Liver (tissue), 9 donors: ENCODE measurements around the gene CCNB1IP1. TPM values are rescaled to one million over a fixed set of nuclear protein-coding genes. Genes with fewer than 3 reads are reported as not detected.

Source experiments
- DNase-seq: peaks from one replicate; pipeline ENCODE4 v3.0.0-alpha.2; 2017; ENCODE audit warnings: low spot score
- H3K27ac ChIP-seq, 2 donors: one replicate each; pipeline ENCODE4 v1.7.0; 2013; ENCODE audit warnings: inconsistent platforms in 2 of 2, low read length in 2 of 2, control low read depth in 1 of 2, low read depth in 1 of 2, mild to moderate bottlenecking in 1 of 2
- H3K27me3 ChIP-seq, 4 donors: one replicate each; pipeline versions ENCODE4 v1.6.1 to v1.7.0; 2013; ENCODE audit warnings: low read length in 3 of 4, inconsistent platforms in 1 of 4, mild to moderate bottlenecking in 1 of 4, moderate library complexity in 1 of 4; ENCODE audit not compliant: control insufficient read depth in 4 of 4, insufficient read depth in 4 of 4
- H3K36me3 ChIP-seq, 4 donors: one replicate each; pipeline versions ENCODE4 v1.6.1 to v1.7.0; 2013; ENCODE audit warnings: low read length in 3 of 4, mild to moderate bottlenecking in 3 of 4, low read depth in 1 of 4, moderate library complexity in 1 of 4; ENCODE audit not compliant: control insufficient read depth in 4 of 4, insufficient read depth in 3 of 4
- H3K4me1 ChIP-seq, 4 donors: one replicate each; pipeline versions ENCODE4 v1.6.1 to v1.7.0; 2013; ENCODE audit warnings: low read length in 3 of 4, mild to moderate bottlenecking in 3 of 4, moderate library complexity in 1 of 4; ENCODE audit not compliant: control insufficient read depth in 4 of 4, insufficient read depth in 4 of 4
- H3K4me3 ChIP-seq, 3 donors: one replicate each; pipeline versions ENCODE4 v1.6.1 to v1.7.0; 2013; ENCODE audit warnings: low read length in 3 of 3, control low read depth in 1 of 3, low read depth in 1 of 3, mild to moderate bottlenecking in 1 of 3
- H3K9ac ChIP-seq, 2 donors: one replicate each; pipeline ENCODE4 v1.7.0; 2013; ENCODE audit warnings: low read length in 2 of 2, mild to moderate bottlenecking in 2 of 2, moderate library complexity in 2 of 2, control low read depth in 1 of 2, low read depth in 1 of 2
- H3K9me3 ChIP-seq, 4 donors: one replicate each; pipeline versions ENCODE4 v1.6.1 to v1.7.0; 2013; ENCODE audit warnings: low read length in 3 of 4; ENCODE audit not compliant: control insufficient read depth in 4 of 4
- FOXA2 ChIP-seq: IDR thresholded peaks from 2 replicates; pipeline ENCODE4 v1.6.1; 2016; ENCODE audit warnings: antibody characterized with exemption
- GABPA ChIP-seq, 2 donors: IDR thresholded peaks in 1 of 2; conservative IDR thresholded peaks in 1 of 2; 2 replicates each; pipeline ENCODE4 v1.6.1; 2016; ENCODE audit warnings: antibody characterized with exemption in 2 of 2, mild to moderate bottlenecking in 1 of 2, moderate library complexity in 1 of 2
- HNF4A ChIP-seq, 2 donors: conservative IDR thresholded peaks; 2 replicates each; pipeline ENCODE4 v1.6.1; 2016; ENCODE audit warnings: antibody characterized with exemption in 2 of 2, mild to moderate bottlenecking in 2 of 2
- HNF4G ChIP-seq: IDR thresholded peaks from 2 replicates; pipeline ENCODE4 v1.6.1; 2016; ENCODE audit warnings: antibody characterized with exemption
- JUND ChIP-seq, 2 donors: IDR thresholded peaks; 2 replicates each; pipeline ENCODE4 v1.6.1; 2016; ENCODE audit warnings: antibody characterized with exemption in 2 of 2
- NR2F2 ChIP-seq: IDR thresholded peaks from 2 replicates; pipeline ENCODE4 v1.6.1; 2016; ENCODE audit warnings: antibody characterized with exemption
- RXRA ChIP-seq, 2 donors: IDR thresholded peaks; 2 replicates each; pipeline ENCODE4 v1.6.1; 2017 to 2018; ENCODE audit warnings: antibody characterized with exemption in 2 of 2, mild to moderate bottlenecking in 1 of 2
- SP1 ChIP-seq: IDR thresholded peaks from 2 replicates; pipeline ENCODE4 v1.6.1; 2018; ENCODE audit warnings: antibody characterized with exemption, mild to moderate bottlenecking
- TAF1 ChIP-seq: conservative IDR thresholded peaks from 2 replicates; pipeline ENCODE4 v1.6.1; 2016; ENCODE audit warnings: antibody characterized with exemption, mild to moderate bottlenecking
- YY1 ChIP-seq: IDR thresholded peaks from 2 replicates; pipeline ENCODE4 v1.6.1; 2016; ENCODE audit warnings: antibody characterized with exemption, mild to moderate bottlenecking
- WGBS: extraction: QIAGEN DNeasy Blood & Tissue Kit; methylation state at CpG from one replicate; pipeline ENCODE4 v1.1.7; 2013; 5-methylcytosine and 5-hydroxymethylcytosine counted together
- polyA plus RNA-seq, 2 donors: library from polyadenylated mRNA; stranded (reverse) in 1 of 2; unstranded in 1 of 2; fragments of 200-250 nt in 1 of 2; fragments of >200 nt in 1 of 2; fragmentation: Nextera tagmentation in 1 of 2; extraction: Ambion mirVana in 1 of 2; gene quantifications; one replicate each; pipeline versions ENCODE4 v1.2.1 to v1.2.3, GENCODE V29; 2013 to 2015
- total RNA-seq, 2 donors: library from RNA; depleted of rRNA; stranded (reverse); fragments of >200 nt; gene quantifications; one replicate each; pipeline ENCODE4 v1.2.3, GENCODE V29; 2014
- TF ChIP-seq, protein P1 (sequence below): IDR thresholded peaks from 2 replicates; pipeline ENCODE4 v1.6.1; 2016; ENCODE audit warnings: antibody characterized with exemption, mild to moderate bottlenecking
- TF ChIP-seq, protein P2 (sequence below): IDR thresholded peaks from 2 replicates; pipeline ENCODE4 v1.6.1; 2016; ENCODE audit warnings: antibody characterized with exemption
- TF ChIP-seq, protein P3 (sequence below): IDR thresholded peaks from 2 replicates; pipeline ENCODE4 v1.6.1; 2016; ENCODE audit warnings: antibody characterized with exemption
- TF ChIP-seq, protein P4 (sequence below): IDR thresholded peaks from 2 replicates; pipeline ENCODE4 v1.6.1; 2016; ENCODE audit warnings: antibody characterized with exemption
- donor health status: healthy.
- donor health status: healthy.
- donor health status: healthy.
- donor health status: healthy.
- donor health status: healthy.

Gene CCNB1IP1
- total and polyA plus RNA-seq, 4 donors: 14.5 to 31.0 (median 15.7) TPM

DNA sequence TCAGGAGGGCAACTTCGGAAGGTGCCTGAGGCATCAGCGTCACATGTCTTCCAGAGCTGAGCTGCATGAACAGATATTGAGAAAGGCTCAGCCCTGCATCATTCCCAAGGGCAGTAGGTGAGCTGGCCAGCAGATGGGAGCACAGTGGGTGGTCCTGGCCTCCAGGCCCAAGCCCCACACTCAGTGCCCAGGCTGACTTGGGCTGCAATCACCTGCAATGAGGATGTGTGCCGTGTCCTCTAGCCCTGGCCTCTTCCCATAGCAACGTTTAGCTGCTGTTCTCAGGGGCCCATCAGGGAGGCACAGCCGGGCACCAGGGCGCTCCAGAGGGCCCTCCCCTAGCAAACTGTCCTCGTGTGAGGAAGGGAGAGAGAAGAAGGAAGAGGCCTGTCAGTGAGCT, 48.3 kb upstream of the CCNB1IP1 start (continued):
- TF ChIP-seq, protein P1, sequence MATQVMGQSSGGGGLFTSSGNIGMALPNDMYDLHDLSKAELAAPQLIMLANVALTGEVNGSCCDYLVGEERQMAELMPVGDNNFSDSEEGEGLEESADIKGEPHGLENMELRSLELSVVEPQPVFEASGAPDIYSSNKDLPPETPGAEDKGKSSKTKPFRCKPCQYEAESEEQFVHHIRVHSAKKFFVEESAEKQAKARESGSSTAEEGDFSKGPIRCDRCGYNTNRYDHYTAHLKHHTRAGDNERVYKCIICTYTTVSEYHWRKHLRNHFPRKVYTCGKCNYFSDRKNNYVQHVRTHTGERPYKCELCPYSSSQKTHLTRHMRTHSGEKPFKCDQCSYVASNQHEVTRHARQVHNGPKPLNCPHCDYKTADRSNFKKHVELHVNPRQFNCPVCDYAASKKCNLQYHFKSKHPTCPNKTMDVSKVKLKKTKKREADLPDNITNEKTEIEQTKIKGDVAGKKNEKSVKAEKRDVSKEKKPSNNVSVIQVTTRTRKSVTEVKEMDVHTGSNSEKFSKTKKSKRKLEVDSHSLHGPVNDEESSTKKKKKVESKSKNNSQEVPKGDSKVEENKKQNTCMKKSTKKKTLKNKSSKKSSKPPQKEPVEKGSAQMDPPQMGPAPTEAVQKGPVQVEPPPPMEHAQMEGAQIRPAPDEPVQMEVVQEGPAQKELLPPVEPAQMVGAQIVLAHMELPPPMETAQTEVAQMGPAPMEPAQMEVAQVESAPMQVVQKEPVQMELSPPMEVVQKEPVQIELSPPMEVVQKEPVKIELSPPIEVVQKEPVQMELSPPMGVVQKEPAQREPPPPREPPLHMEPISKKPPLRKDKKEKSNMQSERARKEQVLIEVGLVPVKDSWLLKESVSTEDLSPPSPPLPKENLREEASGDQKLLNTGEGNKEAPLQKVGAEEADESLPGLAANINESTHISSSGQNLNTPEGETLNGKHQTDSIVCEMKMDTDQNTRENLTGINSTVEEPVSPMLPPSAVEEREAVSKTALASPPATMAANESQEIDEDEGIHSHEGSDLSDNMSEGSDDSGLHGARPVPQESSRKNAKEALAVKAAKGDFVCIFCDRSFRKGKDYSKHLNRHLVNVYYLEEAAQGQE: no peak
- TF ChIP-seq YY1 (no peak), NR2F2 (no peak)

DNA sequence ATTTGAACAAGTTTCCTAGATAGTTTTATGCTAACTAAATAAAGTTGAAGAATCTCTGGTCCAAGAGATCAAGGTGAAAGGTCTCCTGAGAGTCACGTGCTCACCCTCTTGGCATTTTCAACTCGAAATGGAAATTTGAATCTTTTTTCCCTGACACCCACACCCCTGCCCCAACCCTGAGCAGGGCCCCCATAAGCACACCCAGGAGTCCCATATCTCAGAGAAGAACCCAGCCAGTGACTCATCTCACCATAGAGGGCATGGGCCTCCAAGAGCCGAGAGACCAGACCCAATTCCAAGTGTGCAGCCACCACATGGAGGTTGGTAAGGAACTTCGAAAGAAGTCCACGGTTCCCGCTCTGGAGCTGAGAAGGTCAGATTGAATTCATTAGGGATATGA, 47.6 kb upstream of the CCNB1IP1 start:
- WGBS: 92% methylated on average over 6 of the region's 6 CpGs
- H3K27me3 ChIP-seq: no peaks in the 10 kb centered on the region
- H3K27ac ChIP-seq: no peak overlapping the region
- no peak overlapping the region for H3K9ac ChIP-seq
- peaks cover 0 to 10% (median 8%) of the 10 kb centered on the region in 4 donors for H3K4me1 ChIP-seq
- DNase-seq: no peak
- no peak overlapping the region for H3K4me3 ChIP-seq
- H3K9me3 ChIP-seq: no peaks in the 10 kb centered on the region
- TF ChIP-seq, protein P2, sequence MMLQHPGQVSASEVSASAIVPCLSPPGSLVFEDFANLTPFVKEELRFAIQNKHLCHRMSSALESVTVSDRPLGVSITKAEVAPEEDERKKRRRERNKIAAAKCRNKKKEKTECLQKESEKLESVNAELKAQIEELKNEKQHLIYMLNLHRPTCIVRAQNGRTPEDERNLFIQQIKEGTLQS: no peak
- TF ChIP-seq HNF4A (conservative IDR thresholded peaks at IDR 0.05) (no peak), FOXA2 (no peak), HNF4G (no peak), GABPA (IDR thresholded peaks at IDR 0.05 in 1 of 2, conservative IDR thresholded peaks at IDR 0.05 in 1 of 2) (no peak), RXRA (IDR thresholded peaks at IDR 0.05) (no peak), SP1 (no peak), JUND (IDR thresholded peaks at IDR 0.05) (no peak)
- TF ChIP-seq, protein P3, sequence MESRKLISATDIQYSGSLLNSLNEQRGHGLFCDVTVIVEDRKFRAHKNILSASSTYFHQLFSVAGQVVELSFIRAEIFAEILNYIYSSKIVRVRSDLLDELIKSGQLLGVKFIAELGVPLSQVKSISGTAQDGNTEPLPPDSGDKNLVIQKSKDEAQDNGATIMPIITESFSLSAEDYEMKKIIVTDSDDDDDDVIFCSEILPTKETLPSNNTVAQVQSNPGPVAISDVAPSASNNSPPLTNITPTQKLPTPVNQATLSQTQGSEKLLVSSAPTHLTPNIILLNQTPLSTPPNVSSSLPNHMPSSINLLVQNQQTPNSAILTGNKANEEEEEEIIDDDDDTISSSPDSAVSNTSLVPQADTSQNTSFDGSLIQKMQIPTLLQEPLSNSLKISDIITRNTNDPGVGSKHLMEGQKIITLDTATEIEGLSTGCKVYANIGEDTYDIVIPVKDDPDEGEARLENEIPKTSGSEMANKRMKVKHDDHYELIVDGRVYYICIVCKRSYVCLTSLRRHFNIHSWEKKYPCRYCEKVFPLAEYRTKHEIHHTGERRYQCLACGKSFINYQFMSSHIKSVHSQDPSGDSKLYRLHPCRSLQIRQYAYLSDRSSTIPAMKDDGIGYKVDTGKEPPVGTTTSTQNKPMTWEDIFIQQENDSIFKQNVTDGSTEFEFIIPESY: no peak
- TF ChIP-seq, protein P4, sequence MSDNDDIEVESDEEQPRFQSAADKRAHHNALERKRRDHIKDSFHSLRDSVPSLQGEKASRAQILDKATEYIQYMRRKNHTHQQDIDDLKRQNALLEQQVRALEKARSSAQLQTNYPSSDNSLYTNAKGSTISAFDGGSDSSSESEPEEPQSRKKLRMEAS: no peak
- peaks cover 22 to 90% (median 54%) of the 10 kb centered on the region in 4 donors for H3K36me3 ChIP-seq

DNA sequence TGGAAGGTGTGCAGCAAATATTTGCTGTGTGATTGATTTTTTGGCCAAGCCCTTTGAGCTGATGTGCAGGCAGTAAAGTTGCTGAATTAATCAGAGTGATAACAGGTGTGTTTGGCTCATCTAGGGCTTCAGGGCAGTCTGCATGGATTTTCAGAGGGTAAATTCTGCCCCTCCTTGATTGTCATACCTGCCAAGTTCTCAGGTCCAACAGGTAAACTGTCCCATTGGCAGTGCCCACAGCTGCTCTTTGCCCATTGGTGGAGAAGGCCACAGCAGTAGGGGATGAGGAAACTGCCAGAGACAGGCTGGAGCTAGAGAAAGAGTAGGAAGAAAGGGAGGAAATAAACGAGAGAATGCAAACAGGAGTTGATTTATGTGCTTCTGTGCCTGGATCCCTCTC, 46.7 kb upstream of the CCNB1IP1 start:
- no peak for TF ChIP-seq HNF4G
- TF ChIP-seq, protein P4: no peak
- TF ChIP-seq, protein P3: no peak
- no peak for TF ChIP-seq TAF1
- peaks cover 0 to 10% (median 8%) of the 10 kb centered on the region in 4 donors for H3K4me1 ChIP-seq
- no peak overlapping the region for H3K9ac ChIP-seq
- H3K27me3 ChIP-seq: no peaks in the 10 kb centered on the region
- WGBS: 26% methylated on average over 1 of the region's 1 CpG
- H3K36me3 ChIP-seq: peaks cover 22 to 86% (median 47%) of the 10 kb centered on the region in 4 donors
- no peaks in the 10 kb centered on the region for H3K9me3 ChIP-seq
- no peak overlapping the region for H3K27ac ChIP-seq
- no peak for DNase-seq
- no peak overlapping the region for H3K4me3 ChIP-seq
